Stomach (tissue), 9 donors: ENCODE measurements around the gene C19orf81. TPM values are rescaled to one million over a fixed set of nuclear protein-coding genes. Genes with fewer than 3 reads are reported as not detected.

ENCODE experiments used
- DNase-seq, 2 donors: peaks; one replicate each; pipeline versions ENCODE4 v3.0.0 to v3.0.0-alpha.2; 2013 to 2019
- H3K27ac ChIP-seq, 5 donors: fragments of 200-600 bp in 4 of 5; sonication (generic) in 4 of 5; one replicate each; pipeline ENCODE4 v1.5.1; 2013 to 2019; ENCODE audit warnings: mild to moderate bottlenecking in 1 of 5, moderate library complexity in 1 of 5
- H3K27me3 ChIP-seq, 3 donors: fragments of 200-600 bp; sonication (generic); one replicate each; pipeline ENCODE4 v1.5.1; 2017 to 2019; ENCODE audit warnings: mixed run types in 1 of 3
- H3K36me3 ChIP-seq, 4 donors: fragments of 200-600 bp; sonication (generic); 1 replicate in 3 of 4; 2 replicates in 1 of 4; pipeline ENCODE4 v1.5.1; 2016 to 2019
- H3K4me1 ChIP-seq, 4 donors: fragments of 200-600 bp; sonication (generic); one replicate each; pipeline ENCODE4 v1.5.1; 2016 to 2019
- H3K4me3 ChIP-seq, 4 donors: fragments of 200-600 bp; sonication (generic) in 3 of 4; one replicate each; pipeline ENCODE4 v1.5.1; 2016 to 2019; ENCODE audit warnings: mild to moderate bottlenecking in 1 of 4
- H3K9me3 ChIP-seq, 4 donors: fragments of 200-600 bp; sonication (generic); one replicate each; pipeline ENCODE4 v1.5.1; 2016 to 2019
- CTCF ChIP-seq, 7 experiments: fragments of 450-650 bp in 4 of 7; fragments of 200-600 bp in 3 of 7; sonication (generic) in 3 of 7; IDR thresholded peaks; one replicate each; pipeline ENCODE4 v1.5.1; 2016 to 2019; ENCODE audit warnings: antibody characterized with exemption in 7 of 7, control low read depth in 2 of 7, mild to moderate bottlenecking in 1 of 7
- EP300 ChIP-seq: sonication (generic); formaldehyde crosslinking; IDR thresholded peaks from one replicate; pipeline ENCODE4 v1.6.1; 2017; ENCODE audit warnings: antibody characterized with exemption
- POLR2A ChIP-seq, 4 donors: fragments of 450-650 bp; IDR thresholded peaks; one replicate each; pipeline ENCODE4 v1.6.1; 2016; ENCODE audit warnings: antibody characterized with exemption in 4 of 4, control low read depth in 2 of 4, mild to moderate bottlenecking in 1 of 4, moderate library complexity in 1 of 4
- POLR2AphosphoS5 ChIP-seq, 3 donors: sonication (generic); formaldehyde crosslinking; IDR thresholded peaks; one replicate each; pipeline ENCODE4 v1.6.1; 2016; ENCODE audit warnings: antibody characterized with exemption in 3 of 3
- WGBS, 5 donors: extraction: QIAGEN DNeasy Blood & Tissue Kit in 3 of 5; methylation state at CpG; one replicate each; pipeline versions ENCODE4 v1.1.5 to v1.1.7; 2013 to 2018; 5-methylcytosine and 5-hydroxymethylcytosine counted together
- intact Hi-C: fragments of 100-400 bp; cut with DNase I; formaldehyde crosslinking; loops from one replicate; pipeline ENCODE4 v1.15.1; 2023; ENCODE audit warnings: low total_unique reads
- polyA plus RNA-seq, 3 donors: library from polyadenylated mRNA; stranded (reverse); fragments of 200-250 nt; gene quantifications; one replicate each; pipeline ENCODE4 v1.2.3, GENCODE V29; 2013
- total RNA-seq, 5 donors: library from RNA; depleted of rRNA; stranded (reverse); fragments of >200 nt; gene quantifications; one replicate each; pipeline versions ENCODE4 v1.1.0 to v1.2.3, GENCODE V29; 2014 to 2016
- donor health status: healthy with polysubstance abuse.
- donor health status: Bipolar disorder and iron deficiency.
- donor health status: healthy.

Gene C19orf81
- total and polyA plus RNA-seq, 8 donors, result 2.3 TPM; not detected in 7

GRCh38 chr19:50701367-50701985, 52.2 kb downstream of the C19orf81 start:
- H3K4me1 ChIP-seq, result no peaks in the 10 kb centered on the region
- 84 to 88% (median 85%) methylated on average over 9 to 13 of the region's 13 CpGs for WGBS, 5 donors
- TF ChIP-seq POLR2AphosphoS5 (IDR thresholded peaks at IDR 0.05) (no peak), CTCF (IDR thresholded peaks at IDR 0.05) (no peak), POLR2A (IDR thresholded peaks at IDR 0.05) (no peak), EP300 (no peak)
- no peaks in the 10 kb centered on the region for H3K9me3 ChIP-seq
- peaks cover 14 to 100% (median 26%) of the 10 kb centered on the region in 3 donors for H3K27me3 ChIP-seq
- H3K27ac ChIP-seq, result no peak overlapping the region
- no peak for DNase-seq
- intact Hi-C loops, result no loop called here
- no peak overlapping the region for H3K4me3 ChIP-seq
- H3K36me3 ChIP-seq, result no peaks in the 10 kb centered on the region

- peaks cover 14 to 91% (median 24%) of the 10 kb centered on the region in 3 donors for H3K27me3 ChIP-seq
- DNase-seq, result no peak
- H3K36me3 ChIP-seq, result no peaks in the 10 kb centered on the region
- no peaks in the 10 kb centered on the region for H3K4me1 ChIP-seq
- no peaks in the 10 kb centered on the region for H3K9me3 ChIP-seq
- H3K4me3 ChIP-seq, result no peak overlapping the region
- intact Hi-C loops, result no loop called here
- WGBS, 5 donors, result 49 to 65% (median 60%) methylated on average over 8 to 23 of the region's 23 CpGs
- no peak for TF ChIP-seq POLR2AphosphoS5 (IDR thresholded peaks at IDR 0.05)
- TF ChIP-seq POLR2A (IDR thresholded peaks at IDR 0.05), result no peak
- no peak for TF ChIP-seq CTCF (IDR thresholded peaks at IDR 0.05)
- TF ChIP-seq EP300, result no peak
- H3K27ac ChIP-seq, result no peak overlapping the region
Observed at GRCh38 chr19:50702158-50702870, 53.1 kb downstream of the C19orf81 start.

- H3K4me1 ChIP-seq, result no peaks in the 10 kb centered on the region
- peaks cover 14 to 85% (median 24%) of the 10 kb centered on the region in 3 donors for H3K27me3 ChIP-seq
- H3K4me3 ChIP-seq, result no peak overlapping the region
- 57 to 65% (median 63%) methylated on average over 14 to 47 of the region's 47 CpGs for WGBS, 5 donors
- no peak overlapping the region for H3K27ac ChIP-seq
- H3K36me3 ChIP-seq, result no peaks in the 10 kb centered on the region
- intact Hi-C loops, result no loop called here
- TF ChIP-seq POLR2A (IDR thresholded peaks at IDR 0.05), result no peak
- no peak for TF ChIP-seq POLR2AphosphoS5 (IDR thresholded peaks at IDR 0.05)
- TF ChIP-seq EP300, result no peak
- TF ChIP-seq CTCF (IDR thresholded peaks at IDR 0.05), result no peak
- H3K9me3 ChIP-seq, result no peaks in the 10 kb centered on the region
- no peak for DNase-seq
Observed at GRCh38 chr19:50702871-50703829, 53.9 kb downstream of the C19orf81 start.
